ENCODE measurements around the gene METTL24.

GRCh38 chr6:110338820-110339470 is 19.2 kb downstream of the METTL24 start:
- TF ChIP-seq, protein P1, sequence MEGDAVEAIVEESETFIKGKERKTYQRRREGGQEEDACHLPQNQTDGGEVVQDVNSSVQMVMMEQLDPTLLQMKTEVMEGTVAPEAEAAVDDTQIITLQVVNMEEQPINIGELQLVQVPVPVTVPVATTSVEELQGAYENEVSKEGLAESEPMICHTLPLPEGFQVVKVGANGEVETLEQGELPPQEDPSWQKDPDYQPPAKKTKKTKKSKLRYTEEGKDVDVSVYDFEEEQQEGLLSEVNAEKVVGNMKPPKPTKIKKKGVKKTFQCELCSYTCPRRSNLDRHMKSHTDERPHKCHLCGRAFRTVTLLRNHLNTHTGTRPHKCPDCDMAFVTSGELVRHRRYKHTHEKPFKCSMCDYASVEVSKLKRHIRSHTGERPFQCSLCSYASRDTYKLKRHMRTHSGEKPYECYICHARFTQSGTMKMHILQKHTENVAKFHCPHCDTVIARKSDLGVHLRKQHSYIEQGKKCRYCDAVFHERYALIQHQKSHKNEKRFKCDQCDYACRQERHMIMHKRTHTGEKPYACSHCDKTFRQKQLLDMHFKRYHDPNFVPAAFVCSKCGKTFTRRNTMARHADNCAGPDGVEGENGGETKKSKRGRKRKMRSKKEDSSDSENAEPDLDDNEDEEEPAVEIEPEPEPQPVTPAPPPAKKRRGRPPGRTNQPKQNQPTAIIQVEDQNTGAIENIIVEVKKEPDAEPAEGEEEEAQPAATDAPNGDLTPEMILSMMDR (IDR thresholded peaks at IDR 0.05 in 4 of 5, conservative IDR thresholded peaks at IDR 0.05 in 1 of 5) = no peak
- no peak for TF ChIP-seq POLR2A (IDR thresholded peaks at IDR 0.05)
